H1 (cell line): ENCODE measurements around the gene KIF5C. TPM values are rescaled to one million over a fixed set of nuclear protein-coding genes. Genes with fewer than 3 reads are reported as not detected.

Source experiments
- HDAC6 ChIP-seq: IDR thresholded peaks from one replicate; pipeline ENCODE4 v1.7.1; 2012; ENCODE audit warnings: low read depth, mild to moderate bottlenecking, inconsistent platforms, low read length, moderate library complexity
- polyA plus RNA-seq, 7 experiments: library from polyadenylated mRNA; depleted of rRNA in 3 of 7; stranded (reverse) in 5 of 7; unstranded in 2 of 7; fragments of >200 nt in 5 of 7; fragments of 200-250 nt in 2 of 7; gene quantifications; 1 replicate in 5 of 7; 2 replicates in 1 of 7; 4 replicates in 1 of 7; pipeline versions ENCODE4 v1.2.1 to v1.2.3, GENCODE V29; 2011 to 2013; ENCODE audit warnings: missing spikeins in 2 of 7, mixed read lengths in 2 of 7
- total RNA-seq: library from RNA; stranded (reverse); fragmentation: NEBNext Ultra II Directional; extraction: Animal tissue kit (Norgen Biotek cat#: 25700); gene quantifications from 2 replicates; pipeline ENCODE4 v1.2.1, GENCODE V29; 2021

KIF5C gene
- total and polyA plus RNA-seq, 2 of the 8 experiments (the other 6 are each of a cell fraction or from before 2014, with no cell fraction given), result 16.3 to 66.4 TPM

GRCh38 chr2:148914463-148914862, 39.4 kb downstream of the KIF5C start (continued):
- no peak for TF ChIP-seq HDAC6
